ENCODE data around the gene ZNF674.

ZNF674 gene

GRCh38 chrX:46545111-46546005 lies at the start of gene ZNF674:
ZNF674 (minus strand) TSS chrX:46545421; CDS start chrX:46542087, 3,334 bp downstream.
- peak; percentile 76 for DNase-seq

- peak; percentile 52 for DNase-seq
Measured at GRCh38 chrX:46589977-46590723, 44.9 kb upstream of the ZNF674 start.

GRCh38 chrX:46588263-46588662 lies 43.0 kb upstream of the ZNF674 start:
- DNase-seq, result peak; percentile 47

DNA sequence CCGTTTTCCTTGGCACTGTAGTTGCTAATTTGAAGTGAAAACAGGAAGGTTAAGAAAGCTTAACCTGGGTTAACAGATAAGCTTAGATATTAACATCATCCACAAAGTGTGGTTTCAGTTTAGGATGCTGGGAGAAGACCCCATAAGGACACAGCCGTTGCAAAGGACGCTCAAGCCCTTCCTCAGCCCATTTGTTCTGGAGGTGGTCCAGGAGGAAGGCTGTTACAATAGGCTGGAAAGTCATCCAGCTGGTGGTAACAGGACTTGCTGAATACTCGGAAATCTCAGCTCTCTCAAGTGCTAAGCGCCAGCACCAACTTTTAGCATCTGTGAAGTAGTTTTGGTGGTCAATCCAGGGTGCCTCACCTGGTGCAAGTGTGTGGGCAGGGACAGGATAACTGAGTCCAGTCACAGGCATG lies 42.5 kb upstream of the ZNF674 start:
- DNase-seq, result no peak

GRCh38 chrX:46587158-46587557 lies 41.9 kb upstream of the ZNF674 start:
- DNase-seq, result peak; percentile 52

GRCh38 chrX:46584736-46585135 lies 39.5 kb upstream of the ZNF674 start:
- DNase-seq, result no peak

GRCh38 chrX:46582966-46583365 lies 37.7 kb upstream of the ZNF674 start:
- peak; percentile 71 for DNase-seq

- peak; percentile 77 for DNase-seq
Measured at GRCh38 chrX:46582325-46582724, 37.1 kb upstream of the ZNF674 start.

GRCh38 chrX:46580613-46581012 lies 35.4 kb upstream of the ZNF674 start:
- DNase-seq, result no peak

- no peak for DNase-seq
Measured at GRCh38 chrX:46579250-46579649, 34.0 kb upstream of the ZNF674 start.

- DNase-seq, result peak; percentile 48
Measured at GRCh38 chrX:46577221-46578005, 32.2 kb upstream of the ZNF674 start.

DNA sequence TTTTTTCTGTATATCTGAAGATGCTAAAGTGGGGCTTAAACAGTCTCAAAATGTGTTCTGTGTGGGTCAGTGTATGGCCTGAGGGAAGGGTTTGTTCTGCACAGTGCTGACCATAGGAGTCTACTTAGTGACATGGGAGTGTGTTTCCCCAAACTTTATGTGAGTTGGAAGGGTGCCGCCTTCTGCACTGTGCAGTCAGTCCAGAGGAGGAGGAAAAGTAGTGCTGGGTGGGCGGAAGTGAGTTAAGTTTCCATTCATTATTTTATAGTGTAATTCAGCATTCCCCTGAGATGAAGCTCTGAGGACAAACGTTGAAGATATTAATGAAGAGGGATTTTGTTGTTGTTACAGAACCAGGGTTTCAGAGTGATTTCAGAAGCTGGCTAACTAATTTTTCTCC lies 31.2 kb upstream of the ZNF674 start:
- no peak for DNase-seq

DNA sequence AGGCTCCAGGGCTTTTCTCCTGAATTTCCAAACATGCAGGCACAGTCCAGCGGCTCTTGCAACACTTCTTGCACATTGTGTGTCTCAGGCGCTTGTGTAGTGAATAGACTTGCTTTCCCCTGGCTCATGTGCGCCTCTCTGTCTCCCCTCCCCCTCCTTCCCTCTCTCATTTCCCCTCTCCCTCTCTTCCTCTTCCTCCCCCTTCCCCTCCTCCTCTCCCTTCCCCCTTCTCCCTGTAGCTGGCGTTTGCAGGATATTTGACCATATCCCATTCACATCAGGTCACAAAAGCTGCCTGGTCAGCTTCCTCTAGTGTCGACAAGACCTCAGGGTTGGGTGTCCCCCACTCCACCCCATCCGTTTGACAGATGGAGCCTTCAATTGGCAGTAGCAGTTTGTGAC lies 30.8 kb upstream of the ZNF674 start:
- DNase-seq, result no peak

DNA sequence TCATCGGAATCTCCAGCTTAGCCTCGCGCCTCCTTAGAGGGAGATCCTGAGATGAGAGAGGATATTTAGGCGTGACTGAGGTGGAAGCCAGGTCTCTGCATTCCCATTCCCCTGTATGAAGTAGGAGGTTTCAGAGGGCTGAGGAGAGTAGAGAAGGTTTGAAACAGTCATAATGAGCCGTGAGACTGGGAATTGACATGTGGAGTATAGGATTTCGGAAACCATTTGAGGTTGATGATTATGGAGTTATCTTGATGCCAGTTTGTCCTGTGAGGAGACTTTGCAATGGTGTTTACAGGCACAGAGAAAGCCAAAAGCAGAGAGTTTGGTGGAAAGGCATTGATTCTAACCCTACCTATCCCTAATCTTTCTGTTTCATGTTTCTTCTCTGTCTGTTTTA lies 30.4 kb upstream of the ZNF674 start:
- DNase-seq, result no peak

GRCh38 chrX:46574774-46575381 lies 29.7 kb upstream of the ZNF674 start:
- DNase-seq, result no peak

GRCh38 chrX:46573892-46574773 lies 28.9 kb upstream of the ZNF674 start:
- no peak for DNase-seq

DNA sequence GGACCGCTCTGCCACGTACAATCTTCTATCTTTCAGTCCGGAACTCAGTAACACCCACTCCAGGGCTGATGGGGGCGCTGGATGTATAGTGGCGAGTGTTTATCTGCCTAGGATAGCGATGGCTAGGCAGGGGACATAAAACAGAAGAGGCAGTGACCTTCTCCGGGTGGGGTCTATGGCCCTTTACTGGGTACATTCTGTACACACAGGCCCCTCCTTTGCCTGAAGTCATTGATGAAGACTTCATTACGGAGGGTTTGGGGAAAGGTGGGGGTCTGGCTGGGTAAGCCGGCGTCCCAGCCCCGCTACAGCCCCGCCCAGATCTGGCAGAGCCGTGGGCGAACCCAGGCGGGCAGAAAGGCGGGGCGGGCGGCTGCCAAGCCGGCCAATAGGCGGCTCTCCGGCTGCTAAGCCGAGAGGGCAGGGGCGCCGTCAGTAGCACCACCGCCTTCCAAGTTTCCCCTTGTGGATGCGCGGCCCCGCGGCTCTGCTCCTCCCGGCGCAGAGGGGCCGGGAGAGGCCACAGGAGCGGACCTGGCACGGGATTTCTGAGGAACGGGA lies 28.2 kb upstream of the ZNF674 start, which contains the start of gene CHST7:
CHST7 (plus strand) TSS at position 435 of the 561 bp plus-strand sequence. CDS start 167 bp downstream, outside the sequence.
- peak; percentile 48 for DNase-seq

- DNase-seq, result no peak
Measured at GRCh38 chrX:46572340-46572936, 27.2 kb upstream of the ZNF674 start.

DNA sequence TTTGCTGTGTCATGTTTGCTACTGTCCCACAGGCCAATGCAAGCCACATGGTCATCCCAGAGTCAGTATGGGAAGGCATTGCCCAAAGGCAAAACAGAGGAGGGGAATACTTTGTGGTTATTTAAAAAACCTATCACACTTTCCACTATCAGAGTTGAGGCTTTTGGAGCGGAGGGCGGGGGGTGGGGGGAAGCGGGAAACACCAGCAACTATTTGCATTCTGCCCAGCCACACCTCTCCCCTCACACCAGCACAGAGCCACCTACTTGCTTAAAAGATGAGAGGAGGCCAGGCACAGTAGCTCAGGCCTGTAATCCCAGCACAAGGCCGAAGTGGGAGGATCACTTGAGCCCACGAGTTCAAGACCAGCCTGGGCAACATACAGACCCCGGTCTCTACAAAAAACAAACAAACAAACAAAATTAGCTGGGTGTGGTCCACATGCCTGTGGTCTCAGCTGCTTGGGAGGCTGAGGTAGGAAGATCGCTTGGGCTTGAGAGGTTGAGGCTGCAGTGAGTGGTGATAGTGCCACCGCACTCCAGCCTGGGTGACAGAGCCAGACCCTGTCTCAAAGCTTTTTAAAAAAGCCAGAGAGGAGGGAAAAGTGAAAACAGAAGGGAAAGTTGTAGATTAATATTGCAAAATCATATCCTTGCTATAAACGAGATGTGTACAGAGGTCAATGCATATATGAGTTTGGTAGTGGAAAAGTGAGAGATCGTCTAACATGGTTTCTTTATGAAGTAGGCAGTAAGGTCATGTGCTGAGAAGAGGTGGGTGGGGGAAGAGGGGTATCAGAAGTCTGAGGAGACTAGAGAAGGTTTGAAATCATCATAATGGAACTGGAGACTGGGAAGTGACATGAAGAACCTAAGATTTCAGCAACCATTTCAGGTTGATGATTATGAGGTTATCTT lies 26.5 kb upstream of the ZNF674 start:
- DNase-seq, result no peak

DNA sequence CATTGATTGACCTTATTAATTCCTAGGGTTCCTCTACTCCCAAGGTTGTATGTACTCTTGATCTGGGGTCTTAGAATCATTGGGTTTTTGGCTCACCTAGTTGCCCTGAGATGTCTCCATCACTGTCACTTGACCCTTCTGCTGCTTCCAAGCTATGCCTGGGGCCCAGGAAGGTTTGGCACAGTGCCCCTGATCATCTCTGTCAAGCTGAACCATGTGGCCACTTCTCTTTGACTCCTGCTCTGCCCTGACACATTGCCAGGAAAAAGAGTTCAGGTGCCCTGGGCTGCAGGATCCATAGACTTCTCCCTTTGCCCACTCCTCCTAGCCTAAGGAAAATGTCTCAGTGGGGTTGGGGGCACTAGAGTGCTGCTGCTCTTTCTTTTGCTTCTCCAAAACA lies 24.4 kb upstream of the ZNF674 start:
- DNase-seq, result no peak
